ENCODE results near the gene MAP2K3. TPM values are rescaled to one million over a fixed set of nuclear protein-coding genes. Genes with fewer than 3 reads are reported as not detected.
A peak's percentile ranks its signal among the peaks of the same experiment; 100 is the strongest.

MAP2K3 gene
- total RNA-seq, 2 experiments from 2014 or later, result 151 to 153 TPM

DNA sequence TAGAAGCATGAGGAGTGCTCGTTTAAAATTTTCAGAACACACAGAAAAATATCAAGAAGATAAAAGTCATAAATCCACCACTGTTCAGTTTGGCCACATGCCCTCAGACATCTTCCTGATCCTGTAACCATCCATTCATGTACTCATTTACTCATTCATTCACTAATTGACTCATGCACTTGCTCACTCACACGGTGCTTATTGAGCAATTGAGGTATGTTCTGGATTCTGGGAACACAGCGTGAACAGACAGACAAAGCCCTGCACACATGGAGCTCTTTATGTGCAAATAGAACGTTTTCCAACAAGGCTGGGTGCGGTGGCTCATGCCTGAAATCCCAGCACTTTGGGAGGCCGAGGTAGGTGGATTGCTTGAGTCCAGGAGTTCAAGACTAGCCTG is 21.1 kb upstream of the MAP2K3 start:
- TF ChIP-seq, protein P1, sequence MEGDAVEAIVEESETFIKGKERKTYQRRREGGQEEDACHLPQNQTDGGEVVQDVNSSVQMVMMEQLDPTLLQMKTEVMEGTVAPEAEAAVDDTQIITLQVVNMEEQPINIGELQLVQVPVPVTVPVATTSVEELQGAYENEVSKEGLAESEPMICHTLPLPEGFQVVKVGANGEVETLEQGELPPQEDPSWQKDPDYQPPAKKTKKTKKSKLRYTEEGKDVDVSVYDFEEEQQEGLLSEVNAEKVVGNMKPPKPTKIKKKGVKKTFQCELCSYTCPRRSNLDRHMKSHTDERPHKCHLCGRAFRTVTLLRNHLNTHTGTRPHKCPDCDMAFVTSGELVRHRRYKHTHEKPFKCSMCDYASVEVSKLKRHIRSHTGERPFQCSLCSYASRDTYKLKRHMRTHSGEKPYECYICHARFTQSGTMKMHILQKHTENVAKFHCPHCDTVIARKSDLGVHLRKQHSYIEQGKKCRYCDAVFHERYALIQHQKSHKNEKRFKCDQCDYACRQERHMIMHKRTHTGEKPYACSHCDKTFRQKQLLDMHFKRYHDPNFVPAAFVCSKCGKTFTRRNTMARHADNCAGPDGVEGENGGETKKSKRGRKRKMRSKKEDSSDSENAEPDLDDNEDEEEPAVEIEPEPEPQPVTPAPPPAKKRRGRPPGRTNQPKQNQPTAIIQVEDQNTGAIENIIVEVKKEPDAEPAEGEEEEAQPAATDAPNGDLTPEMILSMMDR (IDR thresholded peaks at IDR 0.05), result no peak
- ATAC-seq (peak; percentile 45), DNase-seq (no peak)
- CTCF ChIA-PET, result interaction anchor here (2.3 kb wide), 1 partner anchor 16 kb away, joined by 7 read pairs; no protein-coding TSS in a partner anchor
- Mint-ChIP-seq H3K36me3 (ENCODE audit: low read depth) (no peaks in the 10 kb centered on the region), H3K4me3 (no peak overlapping the region), H3K9me3 (no peaks in the 10 kb centered on the region), H3K4me1 (ENCODE audit: low read depth) (peaks cover 8% of the 10 kb centered on the region), H3K27ac (no peak overlapping the region), H3K27me3 (no peaks in the 10 kb centered on the region)
- POLR2A ChIA-PET, result no interaction called here
- intact Hi-C loops (cut with micrococcal nuclease), result no loop called here

- CTCF ChIA-PET, result interaction anchor here (0.9 to 1.5 kb wide), 2 partner anchors 9 to 11 kb away, joined by 3 to 8 read pairs; no protein-coding TSS in a partner anchor
- Mint-ChIP-seq H3K27ac (peak overlapping the region; percentile 49), H3K4me3 (no peak overlapping the region), H3K4me1 (ENCODE audit: low read depth) (peaks cover 12% of the 10 kb centered on the region), H3K27me3 (no peaks in the 10 kb centered on the region), H3K36me3 (ENCODE audit: low read depth) (no peaks in the 10 kb centered on the region), H3K9me3 (no peaks in the 10 kb centered on the region)
- intact Hi-C loops (cut with micrococcal nuclease), result no loop called here
- POLR2A ChIA-PET, result interaction anchor here (1.0 kb wide), 1 partner anchor 11 kb away, joined by 3 read pairs; no protein-coding TSS in a partner anchor
- TF ChIP-seq, protein P1 (IDR thresholded peaks at IDR 0.05), result no peak
- DNase-seq (no peak), ATAC-seq (peak; percentile 31)
Observed at GRCh38 chr17:21268596-21269188, 15.8 kb upstream of the MAP2K3 start.

DNA sequence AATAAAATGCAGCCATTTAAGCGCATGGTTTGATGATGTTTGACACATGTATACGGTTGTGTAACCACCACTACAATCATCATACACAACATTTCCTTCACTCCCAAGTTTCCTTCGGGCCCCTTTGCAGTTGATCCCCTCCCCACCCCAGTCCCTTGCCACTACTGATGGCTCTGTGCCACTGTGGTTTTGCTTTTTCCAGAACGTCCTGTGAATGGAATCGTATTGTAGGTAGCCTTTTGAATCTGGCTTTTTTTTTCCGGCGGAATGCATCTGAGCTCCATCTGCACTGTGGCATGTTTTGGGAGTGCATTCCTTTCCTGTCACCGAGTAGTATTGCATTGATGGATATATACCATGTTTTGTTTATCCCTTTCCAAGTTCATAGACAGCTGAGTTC is 15.1 kb upstream of the MAP2K3 start:
- Mint-ChIP-seq H3K4me3 (no peak overlapping the region), H3K27me3 (no peaks in the 10 kb centered on the region), H3K27ac (no peak overlapping the region), H3K36me3 (ENCODE audit: low read depth) (no peaks in the 10 kb centered on the region), H3K9me3 (no peaks in the 10 kb centered on the region), H3K4me1 (ENCODE audit: low read depth) (peaks cover 12% of the 10 kb centered on the region)
- CTCF ChIA-PET, result interaction anchor here (0.9 to 1.5 kb wide), 2 partner anchors 9 to 10 kb away, joined by 3 to 8 read pairs; no protein-coding TSS in a partner anchor
- TF ChIP-seq, protein P1 (IDR thresholded peaks at IDR 0.05), result no peak
- DNase-seq (no peak), ATAC-seq (no peak)
- POLR2A ChIA-PET, result no interaction called here
- intact Hi-C loops (cut with micrococcal nuclease), result no loop called here

- H3K4me1 Mint-ChIP-seq (ENCODE audit: low read depth), result peaks cover 18% of the 10 kb centered on the region
- no peak for ATAC-seq
- TF ChIP-seq, protein P1 (IDR thresholded peaks at IDR 0.05), result no peak
Observed at GRCh38 chr17:21271454-21272183, 12.9 kb upstream of the MAP2K3 start.

GRCh38 chr17:21272250-21272649 is 12.3 kb upstream of the MAP2K3 start:
- H3K36me3 Mint-ChIP-seq (ENCODE audit: low read depth), result no peaks in the 10 kb centered on the region
- H3K9me3 Mint-ChIP-seq, result no peaks in the 10 kb centered on the region
- ATAC-seq (no peak), DNase-seq (no peak)
- H3K27ac Mint-ChIP-seq, result no peak overlapping the region
- ChIA-PET CTCF (no interaction called here), POLR2A (no interaction called here)
- no peak overlapping the region for H3K4me3 Mint-ChIP-seq
- intact Hi-C loops (cut with micrococcal nuclease), result no loop called here
- H3K27me3 Mint-ChIP-seq, result no peaks in the 10 kb centered on the region
- TF ChIP-seq, protein P1 (IDR thresholded peaks at IDR 0.05), result no peak
- H3K4me1 Mint-ChIP-seq (ENCODE audit: low read depth), result peaks cover 22% of the 10 kb centered on the region

More at GRCh38 chr17:21271454-21272183, 12.9 kb upstream of the MAP2K3 start:
- intact Hi-C loops (cut with micrococcal nuclease), result no loop called here
- Mint-ChIP-seq H3K27ac (no peak overlapping the region), H3K9me3 (no peaks in the 10 kb centered on the region), H3K27me3 (no peaks in the 10 kb centered on the region), H3K4me3 (no peak overlapping the region), H3K36me3 (ENCODE audit: low read depth) (no peaks in the 10 kb centered on the region)
- DNase-seq, result no peak
- POLR2A ChIA-PET, result no interaction called here
- CTCF ChIA-PET, result no interaction called here
